GM19025 (cell line): ENCODE data around the gene DHRS7B.
"Not testable (repeated sequence)": the region's sequence is repeated elsewhere in the genome, so short reads cannot be mapped to it uniquely, and the experiment has no call there.

ENCODE experiments used
- ATAC-seq: cut with Tn5 transposase; IDR thresholded peaks from one replicate; pipeline ENCODE4 v1.9.1; 2021; ENCODE audit warnings: mild to moderate bottlenecking, low read depth, moderate library complexity; ENCODE audit not compliant: unreplicated experiment

DHRS7B gene

GRCh38 chr17:21174713-21175112 lies 47.9 kb downstream of the DHRS7B start:
- ATAC-seq = no peak

DNA sequence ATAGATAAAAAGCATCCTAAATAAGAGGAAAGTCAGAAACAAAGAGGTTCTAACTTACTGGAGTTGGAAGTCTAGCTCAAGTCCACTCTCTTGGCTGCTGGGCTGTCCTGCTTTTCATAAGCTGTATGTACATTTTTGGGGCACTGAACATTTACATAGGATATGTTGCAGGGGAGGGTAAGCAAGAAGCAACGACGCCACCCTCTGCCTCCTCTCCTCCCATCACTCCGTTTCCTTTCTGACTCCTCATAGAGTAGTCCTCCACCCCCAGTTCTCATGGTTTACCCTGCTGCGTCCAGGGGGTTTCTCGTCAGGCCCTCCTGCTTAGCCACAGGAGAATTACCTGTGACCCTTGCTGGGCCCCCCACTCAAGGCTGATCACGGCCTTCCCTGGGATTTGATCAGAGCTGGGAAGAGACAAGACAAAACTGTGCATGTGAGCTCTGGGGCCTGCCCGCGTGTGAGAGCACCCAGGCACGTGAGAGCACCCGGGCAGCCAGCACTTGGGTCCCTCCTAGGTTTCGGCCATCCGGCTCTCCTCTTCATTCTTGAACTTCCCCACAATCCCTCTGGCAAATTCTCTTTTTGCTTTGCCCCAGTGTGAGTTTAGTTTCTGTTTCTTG lies 50.1 kb downstream of the DHRS7B start:
- no peak for ATAC-seq

DNA sequence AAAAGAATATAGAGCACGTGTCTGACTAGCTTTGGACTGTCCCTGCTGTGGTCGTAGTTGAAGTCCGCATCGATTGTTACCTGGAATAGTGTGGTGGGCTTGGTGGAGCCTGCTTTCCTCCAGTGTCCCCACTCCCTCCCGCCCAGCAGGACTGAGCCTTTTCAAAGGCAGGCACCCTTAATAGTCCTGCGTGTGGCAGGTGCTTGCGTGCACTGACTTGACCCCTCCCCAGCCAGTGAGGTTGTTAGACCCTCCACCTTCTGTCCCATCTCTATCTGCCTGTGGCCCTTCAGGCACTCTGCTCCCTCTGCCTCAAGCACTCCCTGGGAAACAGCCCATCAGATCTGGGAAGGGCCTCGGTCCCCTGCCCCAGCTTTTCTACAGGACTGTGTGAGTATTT lies 50.6 kb downstream of the DHRS7B start:
- ATAC-seq = no peak

- ATAC-seq = no peak
These were observed 51.3 kb downstream of the DHRS7B start for GRCh38 chr17:21177854-21178600.

- no peak for ATAC-seq
These were observed 56.7 kb downstream of the DHRS7B start for GRCh38 chr17:21183468-21183867.

DNA sequence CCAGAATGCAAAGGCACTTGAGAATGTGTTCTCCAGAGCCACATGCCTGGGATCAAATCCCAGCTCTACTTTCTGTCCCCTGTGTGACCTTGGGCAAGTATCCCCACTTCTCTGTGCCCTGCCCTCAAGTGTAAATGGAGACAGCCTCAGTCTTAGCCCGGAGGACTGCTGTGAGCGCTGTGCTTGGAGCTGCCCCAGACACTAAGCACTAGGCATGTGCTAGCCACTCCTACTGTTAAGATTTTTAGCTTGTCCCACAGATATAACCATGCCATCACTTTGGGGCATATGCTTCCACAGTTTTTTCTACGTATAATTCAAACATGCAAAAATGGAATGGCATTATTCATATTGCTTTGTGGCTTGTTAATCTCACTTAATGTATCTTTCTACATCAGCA lies 57.8 kb downstream of the DHRS7B start:
- ATAC-seq = no peak

DNA sequence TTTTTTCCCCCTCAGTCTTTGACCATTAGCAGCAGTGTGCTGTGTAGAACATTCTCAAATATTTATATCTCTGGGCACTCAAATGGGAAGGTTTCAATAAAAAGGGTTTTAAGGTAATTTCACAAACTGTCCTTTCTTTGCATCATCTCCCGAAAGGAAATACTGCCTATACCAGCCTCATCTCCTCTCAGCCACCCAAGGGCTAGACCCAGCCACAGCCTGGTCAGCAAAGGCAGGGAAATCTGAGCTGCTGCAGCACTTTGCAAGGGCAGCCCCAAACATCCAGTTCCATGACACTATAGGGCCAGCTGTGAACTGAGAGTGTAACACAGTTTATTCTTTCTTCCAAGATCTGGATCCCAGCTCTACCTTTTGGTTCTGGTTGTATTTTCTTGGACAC lies 58.3 kb downstream of the DHRS7B start:
- no peak for ATAC-seq

- ATAC-seq = no peak
These were observed 59.8 kb downstream of the DHRS7B start for GRCh38 chr17:21186399-21187187.

DNA sequence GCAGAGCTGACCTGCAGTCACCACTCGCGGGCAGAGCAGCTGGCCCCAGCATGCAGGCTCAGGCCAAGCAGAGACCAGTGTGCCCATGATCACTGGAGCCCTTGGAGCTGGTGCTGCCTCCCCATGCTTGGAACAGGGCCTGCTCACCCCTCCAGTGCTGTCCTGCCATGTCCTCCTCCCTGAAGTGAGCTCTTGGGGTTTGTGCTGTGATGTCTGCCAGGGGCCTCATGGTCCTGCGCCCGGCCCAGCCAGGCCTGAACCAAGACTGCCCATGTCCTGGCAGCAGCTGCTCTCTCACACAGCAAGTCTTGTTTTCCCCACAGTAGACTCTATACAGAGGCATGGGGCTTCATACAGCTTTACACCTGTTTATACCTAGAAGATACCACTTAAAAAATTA lies 62.6 kb downstream of the DHRS7B start:
- no peak for ATAC-seq

- ATAC-seq = no peak
These were observed 63.3 kb downstream of the DHRS7B start for GRCh38 chr17:21190078-21190477.

DNA sequence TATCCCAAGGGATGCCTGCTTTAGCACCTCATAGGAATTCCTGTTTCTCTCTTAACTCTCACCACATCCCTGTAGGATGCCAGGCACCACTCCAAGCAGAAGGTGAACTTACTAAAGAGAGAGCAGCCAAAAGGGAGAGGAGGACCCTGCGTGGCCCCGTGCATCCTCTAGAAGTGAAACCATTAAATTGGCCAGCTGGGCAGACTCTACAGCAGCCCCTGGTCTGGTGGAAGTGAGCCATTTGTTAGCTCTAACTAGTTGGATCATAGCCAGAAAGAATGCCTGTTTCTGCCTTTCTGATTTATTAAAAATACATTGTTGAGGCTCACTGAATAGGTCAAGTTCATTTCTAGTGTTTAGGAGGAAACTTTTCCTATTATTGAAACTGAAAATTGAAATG lies 64.9 kb downstream of the DHRS7B start:
- no peak for ATAC-seq

GRCh38 chr17:21192414-21192813 lies 65.7 kb downstream of the DHRS7B start:
- ATAC-seq = not testable (repeated sequence)

DNA sequence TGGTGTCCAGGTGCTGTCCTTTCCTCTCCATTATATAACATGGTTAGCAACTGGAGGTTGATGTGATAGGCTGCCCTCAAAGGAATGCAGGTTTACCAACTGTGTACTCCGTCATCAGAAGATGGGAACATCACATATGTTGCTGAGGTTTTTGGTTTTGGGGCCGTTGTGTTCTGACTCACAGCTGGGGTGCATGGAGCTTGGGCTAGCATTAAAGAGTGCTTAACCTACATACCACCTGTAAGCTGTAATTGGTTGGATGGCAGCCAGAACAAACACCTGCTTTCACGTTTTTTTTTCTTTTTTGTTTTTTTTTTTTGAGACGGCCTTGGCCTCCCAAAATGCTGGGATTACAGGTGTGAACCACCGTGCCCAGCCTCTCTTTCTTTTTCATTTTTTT lies 66.3 kb downstream of the DHRS7B start:
- ATAC-seq = no peak

GRCh38 chr17:21194226-21194625 lies 67.5 kb downstream of the DHRS7B start:
- no peak for ATAC-seq

- no peak for ATAC-seq
These were observed 67.9 kb downstream of the DHRS7B start for GRCh38 chr17:21194703-21195102.

DNA sequence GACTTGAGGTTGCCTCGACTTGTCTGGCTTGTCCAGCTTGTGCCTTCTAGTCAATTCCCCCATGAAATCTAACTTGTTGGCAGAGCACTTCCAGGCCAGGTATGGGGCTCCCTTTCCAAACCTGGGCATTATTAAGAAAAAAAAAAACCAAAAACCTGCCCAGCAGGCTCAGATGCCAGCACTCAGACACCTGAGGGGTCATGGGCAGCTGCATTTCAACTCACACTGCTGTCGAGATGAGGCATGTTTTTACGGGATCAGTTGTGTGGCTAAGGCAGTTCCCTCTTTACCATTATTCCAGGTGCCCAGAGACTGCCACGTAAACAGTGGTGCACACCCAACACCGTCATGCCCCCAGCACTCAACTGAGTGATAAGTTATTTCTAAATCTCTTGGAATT lies 69.4 kb downstream of the DHRS7B start:
- ATAC-seq = no peak

GRCh38 chr17:21198411-21198810 lies 71.6 kb downstream of the DHRS7B start:
- ATAC-seq = no peak

DNA sequence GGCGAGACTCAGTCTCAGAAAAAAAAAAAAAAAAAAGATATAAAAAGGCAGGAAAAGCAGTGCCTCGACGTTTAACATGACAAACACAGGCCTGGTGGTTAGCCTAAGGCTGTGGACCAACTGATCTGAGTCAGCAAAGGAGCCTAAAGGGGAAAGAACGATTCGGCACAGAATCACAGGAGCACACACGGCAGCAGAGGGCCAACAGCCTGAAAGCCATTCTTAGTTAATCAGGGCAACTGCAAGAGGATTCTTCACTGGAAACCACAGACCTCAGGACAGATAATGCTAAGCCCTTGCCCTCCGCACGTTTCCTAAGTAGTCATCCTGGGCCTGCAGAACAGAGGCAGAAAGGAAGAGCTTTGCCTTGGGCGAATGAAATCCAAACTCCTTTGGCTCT lies 72.5 kb downstream of the DHRS7B start:
- ATAC-seq = no peak

DNA sequence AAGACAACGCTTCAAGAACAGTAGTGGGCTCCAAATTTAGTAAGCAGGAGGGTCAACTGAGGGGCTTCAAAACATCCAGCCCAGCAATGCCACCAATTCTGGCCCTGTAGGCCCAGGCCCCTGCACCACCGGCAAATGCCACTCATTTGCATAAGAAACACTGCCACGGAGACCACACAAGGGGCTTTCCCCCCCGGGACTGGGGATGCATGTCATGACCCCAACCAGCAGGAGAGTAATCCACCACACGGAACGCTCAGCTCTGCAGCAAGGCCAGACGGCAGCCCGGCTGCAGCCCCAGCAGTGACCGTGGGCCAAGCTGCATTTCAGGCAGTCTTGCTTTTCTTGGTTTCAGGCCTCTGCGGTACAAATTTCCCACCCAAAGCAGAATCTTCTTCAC lies 73.1 kb downstream of the DHRS7B start:
- ATAC-seq = no peak

GRCh38 chr17:21200590-21201297 lies 74.0 kb downstream of the DHRS7B start:
- ATAC-seq = no peak

DNA sequence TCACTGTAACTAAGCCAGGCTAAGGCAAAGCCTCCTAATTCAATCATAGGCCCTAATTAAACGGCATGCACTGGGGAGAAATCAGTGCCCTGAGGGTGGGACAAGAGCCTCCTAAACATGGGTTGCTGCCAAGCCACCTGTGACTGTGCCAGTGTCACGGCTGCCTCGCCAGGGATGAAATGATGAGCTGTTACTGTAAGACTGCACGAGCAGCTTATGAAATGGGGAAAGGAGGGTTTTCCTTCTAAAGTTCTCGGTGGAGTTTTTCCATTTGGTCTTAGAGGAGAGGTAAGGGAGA lies 74.5 kb downstream of the DHRS7B start:
- no peak for ATAC-seq
